PC-9 (cell line): ENCODE results near the gene COQ8A. TPM values are rescaled to one million over a fixed set of nuclear protein-coding genes. Genes with fewer than 3 reads are reported as not detected.
A peak's percentile ranks its signal among the peaks of the same experiment; 100 is the strongest.

ENCODE experiments used
- BruUV-seq: library from RNA; stranded (reverse); fragments of 400-500 nt; replicated peaks from 2 replicates; lab custom pipeline; 2021; lab: Mats Ljungman, UMichigan
- CTCF ChIA-PET: fragments of 300-600 bp; sonication (Branson Sonifier 250); formaldehyde crosslinking; loops from one replicate; lab custom pipeline; 2022; ENCODE audit warnings: antibody characterized with exemption; lab: Charles Lee
- POLR2A ChIA-PET: fragments of 300-600 bp; sonication (Branson Sonifier 250); formaldehyde crosslinking; loops from one replicate; lab custom pipeline; 2022; ENCODE audit warnings: antibody characterized with exemption; ENCODE audit not compliant: unreplicated experiment; lab: Charles Lee
- DNase-seq, 2 experiments: peaks; one replicate each; pipeline versions ENCODE4 v3.0.0 to v3.0.0-alpha.2; 2015 to 2022; ENCODE audit warnings: mixed read lengths in 1 of 2
- H2AFZ ChIP-seq: fragments of 200-600 bp; sonication (generic); 2 replicates; pipeline ENCODE4 v1.8.1; 2017; ENCODE audit warnings: antibody characterized with exemption
- H3F3A ChIP-seq: fragments of 200-600 bp; sonication (generic); 2 replicates; pipeline ENCODE4 v1.8.1; 2017; ENCODE audit warnings: antibody characterized with exemption, mild to moderate bottlenecking, low read depth; ENCODE audit not compliant: insufficient read depth
- H3K27ac ChIP-seq: fragments of 200-600 bp; sonication (generic); 2 replicates; pipeline ENCODE4 v1.6.1; 2016; ENCODE audit warnings: mixed run types
- H3K27me3 ChIP-seq: fragments of 200-600 bp; sonication (generic); 2 replicates; pipeline ENCODE4 v1.6.1; 2016; ENCODE audit warnings: low read depth, mixed run types; ENCODE audit not compliant: insufficient read depth
- H3K36me3 ChIP-seq: fragments of 200-600 bp; sonication (generic); 2 replicates; pipeline ENCODE4 v1.6.1; 2016; ENCODE audit warnings: low read depth, mixed run types
- H3K4me1 ChIP-seq: fragments of 200-600 bp; sonication (generic); replicated peaks from 2 replicates; pipeline ENCODE4 v1.6.1; 2016; ENCODE audit warnings: mixed run types; ENCODE audit not compliant: insufficient read depth
- H3K4me2 ChIP-seq: fragments of 200-600 bp; sonication (generic); 2 replicates; pipeline ENCODE4 v1.6.1; 2017; ENCODE audit warnings: mixed run types
- H3K4me3 ChIP-seq: fragments of 200-600 bp; sonication (generic); 2 replicates; pipeline ENCODE4 v1.6.1; 2016; ENCODE audit warnings: mixed run types
- H3K79me2 ChIP-seq: fragments of 200-600 bp; sonication (generic); 2 replicates; pipeline ENCODE4 v1.6.1; 2017; ENCODE audit warnings: low read depth, mixed run types
- H3K9me2 ChIP-seq: fragments of 200-600 bp; sonication (generic); 2 replicates; pipeline ENCODE4 v1.8.1; 2017; ENCODE audit warnings: mild to moderate bottlenecking; ENCODE audit not compliant: insufficient read depth
- H3K9me3 ChIP-seq: fragments of 200-600 bp; sonication (generic); 2 replicates; pipeline ENCODE4 v1.8.1; 2016; ENCODE audit warnings: low read depth; ENCODE audit not compliant: insufficient read depth
- H4K20me1 ChIP-seq: fragments of 200-600 bp; sonication (generic); 2 replicates; pipeline ENCODE4 v1.8.1; 2017; ENCODE audit not compliant: insufficient read depth
- EZH2 ChIP-seq: fragments of 200-600 bp; sonication (generic); IDR thresholded peaks from 2 replicates; pipeline ENCODE4 v1.8.0; 2017; ENCODE audit warnings: antibody characterized with exemption, low read depth
- intact Hi-C: fragments of 100-400 bp; cut with micrococcal nuclease; formaldehyde crosslinking; loops from one replicate; pipeline ENCODE4 v1.10.0; 2022; ENCODE audit not compliant: unreplicated experiment
- total RNA-seq: library from RNA; stranded (reverse); gene quantifications from 2 replicates; pipeline ENCODE4 v1.2.3, GENCODE V29; 2021
- TF ChIP-seq, protein P1 (sequence below): fragments of 200-600 bp; sonication (generic); conservative IDR thresholded peaks from 2 replicates; pipeline ENCODE4 v1.6.1; 2017; ENCODE audit warnings: mixed run types, antibody characterized with exemption, mild to moderate bottlenecking, moderate library complexity

The COQ8A gene
- total RNA-seq, 1 experiment from 2014 or later: 32.9 TPM

DNA sequence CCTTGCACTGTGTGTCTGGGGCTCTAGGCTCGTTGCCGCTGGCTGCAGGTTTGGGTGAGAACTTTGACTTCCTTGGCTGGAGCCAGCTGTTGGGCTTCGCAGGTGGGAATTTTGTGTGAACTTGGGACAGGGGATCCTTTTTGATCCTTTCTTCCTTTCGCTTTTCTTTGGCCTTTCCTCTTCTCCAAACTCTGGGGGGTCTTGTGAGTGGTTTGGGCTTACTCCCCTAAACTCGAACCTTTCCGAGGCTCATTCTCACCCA lies 643 bp downstream of the COQ8A start:
- peaks cover 19% of the 10 kb centered on the region for H3K4me1 ChIP-seq
- H3K4me2 ChIP-seq: peak overlapping the region; percentile 92
- peaks cover 35% of the 10 kb centered on the region for H3K79me2 ChIP-seq
- no peaks in the 10 kb centered on the region for H3K9me2 ChIP-seq
- no peaks in the 10 kb centered on the region; the same call in 1 of the 2 replicates for H4K20me1 ChIP-seq
- TF ChIP-seq, protein P1, sequence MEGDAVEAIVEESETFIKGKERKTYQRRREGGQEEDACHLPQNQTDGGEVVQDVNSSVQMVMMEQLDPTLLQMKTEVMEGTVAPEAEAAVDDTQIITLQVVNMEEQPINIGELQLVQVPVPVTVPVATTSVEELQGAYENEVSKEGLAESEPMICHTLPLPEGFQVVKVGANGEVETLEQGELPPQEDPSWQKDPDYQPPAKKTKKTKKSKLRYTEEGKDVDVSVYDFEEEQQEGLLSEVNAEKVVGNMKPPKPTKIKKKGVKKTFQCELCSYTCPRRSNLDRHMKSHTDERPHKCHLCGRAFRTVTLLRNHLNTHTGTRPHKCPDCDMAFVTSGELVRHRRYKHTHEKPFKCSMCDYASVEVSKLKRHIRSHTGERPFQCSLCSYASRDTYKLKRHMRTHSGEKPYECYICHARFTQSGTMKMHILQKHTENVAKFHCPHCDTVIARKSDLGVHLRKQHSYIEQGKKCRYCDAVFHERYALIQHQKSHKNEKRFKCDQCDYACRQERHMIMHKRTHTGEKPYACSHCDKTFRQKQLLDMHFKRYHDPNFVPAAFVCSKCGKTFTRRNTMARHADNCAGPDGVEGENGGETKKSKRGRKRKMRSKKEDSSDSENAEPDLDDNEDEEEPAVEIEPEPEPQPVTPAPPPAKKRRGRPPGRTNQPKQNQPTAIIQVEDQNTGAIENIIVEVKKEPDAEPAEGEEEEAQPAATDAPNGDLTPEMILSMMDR: no peak
- TF ChIP-seq EZH2: no peak
- H3K36me3 ChIP-seq: no peaks in the 10 kb centered on the region
- no peaks in the 10 kb centered on the region for H3K9me3 ChIP-seq
- CTCF ChIA-PET: interaction anchor here (0.6 kb wide), 1 partner anchor 602 kb away, joined by 3 read pairs; no protein-coding TSS in a partner anchor
- H2AFZ ChIP-seq: peak overlapping the region; percentile 93
- POLR2A ChIA-PET: no interaction called here
- no peak for DNase-seq
- intact Hi-C loops: no loop called here
- no TSS peak for BruUV-seq
- no peaks in the 10 kb centered on the region for H3K27me3 ChIP-seq
- peak overlapping the region; percentile 69 for H3K4me3 ChIP-seq
- H3K27ac ChIP-seq: no peak overlapping the region
- peaks cover 6% of the 10 kb centered on the region; the same call in 1 of the 2 replicates for H3F3A ChIP-seq

DNA sequence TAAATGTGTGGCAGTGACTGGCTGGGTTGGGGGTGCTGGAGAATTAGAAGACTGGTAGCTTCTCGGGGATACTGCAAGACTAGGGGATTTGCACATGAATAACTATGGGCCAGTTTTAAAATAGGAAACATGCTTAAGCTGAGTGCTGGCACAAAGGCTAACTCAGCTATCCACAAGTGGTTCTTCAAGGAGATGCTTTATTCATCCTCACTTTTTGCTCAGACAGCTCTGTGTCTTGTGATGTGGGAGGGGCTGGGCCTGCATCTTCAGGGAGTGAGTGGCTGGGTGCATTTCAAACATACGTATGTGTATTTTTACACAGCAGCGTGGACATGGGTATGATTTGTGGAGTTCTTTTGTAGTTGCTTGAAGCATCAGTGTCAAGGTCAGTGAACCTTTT lies 2.3 kb downstream of the COQ8A start:
- Histone ChIP-seq H3K9me3 (no peaks in the 10 kb centered on the region), H3K27me3 (no peaks in the 10 kb centered on the region), H3K79me2 (peaks cover 48% of the 10 kb centered on the region), H3K4me3 (no peak overlapping the region), H3K36me3 (no peaks in the 10 kb centered on the region), H3K4me1 (peaks cover 19% of the 10 kb centered on the region), H4K20me1 (no peaks in the 10 kb centered on the region; the same call in 1 of the 2 replicates), H2AFZ (no peak overlapping the region), H3K27ac (no peak overlapping the region), H3F3A (peaks cover 6% of the 10 kb centered on the region; the same call in 1 of the 2 replicates), H3K4me2 (peak overlapping the region; percentile 92; the same call in 1 of the 2 replicates), H3K9me2 (no peaks in the 10 kb centered on the region)
- TF ChIP-seq EZH2: no peak
- TF ChIP-seq, protein P1: no peak
- no TSS peak for BruUV-seq
- ChIA-PET POLR2A (interaction anchor here (0.5 kb wide), 1 partner anchor 66 kb away, joined by 3 read pairs; no protein-coding TSS in a partner anchor), CTCF (no interaction called here)
- no peak for DNase-seq
- intact Hi-C loops: no loop called here

DNA sequence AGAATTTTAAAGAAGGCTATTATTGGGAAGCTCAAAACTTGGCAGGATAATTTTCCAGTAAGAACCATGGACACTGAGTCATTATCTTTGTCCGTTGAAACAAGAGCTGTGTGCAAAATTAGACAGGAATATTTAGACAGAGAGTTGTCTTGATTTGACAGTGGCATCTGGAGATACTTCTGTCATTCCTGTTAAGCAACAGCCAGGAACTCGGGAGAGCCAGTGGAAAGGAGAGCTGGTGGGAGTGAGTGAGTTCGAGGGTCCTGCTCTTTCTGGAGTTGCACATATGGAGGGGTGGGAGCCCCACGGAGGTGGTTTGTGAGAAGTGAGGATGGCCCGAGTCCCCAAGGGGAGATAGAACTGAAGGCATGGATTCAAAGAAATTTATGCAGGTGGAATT lies 3.1 kb downstream of the COQ8A start:
- Histone ChIP-seq H3K4me3 (no peak overlapping the region), H2AFZ (no peak overlapping the region), H3K9me3 (no peaks in the 10 kb centered on the region), H3K79me2 (peaks cover 51% of the 10 kb centered on the region), H3K27ac (no peak overlapping the region), H3K4me2 (no peak overlapping the region), H3K36me3 (no peaks in the 10 kb centered on the region), H3K27me3 (no peaks in the 10 kb centered on the region), H3K9me2 (no peaks in the 10 kb centered on the region), H3F3A (peaks cover 6% of the 10 kb centered on the region; the same call in 1 of the 2 replicates), H4K20me1 (no peaks in the 10 kb centered on the region; the same call in 1 of the 2 replicates), H3K4me1 (peaks cover 15% of the 10 kb centered on the region)
- DNase-seq: no peak
- ChIA-PET POLR2A (interaction anchor here (0.5 to 1.2 kb wide), 2 partner anchors 66 to 92 kb away, joined by 3 to 5 read pairs; no protein-coding TSS in a partner anchor), CTCF (no interaction called here)
- TF ChIP-seq EZH2: no peak
- TF ChIP-seq, protein P1: no peak
- BruUV-seq: no TSS peak
- intact Hi-C loops: no loop called here
